ENCODE measurements around the gene DDX3X. TPM values are rescaled to one million over a fixed set of nuclear protein-coding genes. Genes with fewer than 3 reads are reported as not detected.

Gene DDX3X
- total and polyA plus RNA-seq, 2 donors (not counting 1 experiment from before 2014, with no cell fraction given), result 130 to 289 TPM

- TF ChIP-seq EZH2 (IDR thresholded peaks at IDR 0.05; ENCODE audit: borderline replicate concordance, insufficient read depth, low read depth, low read length, poor library complexity, severe bottlenecking), result no peak
- TF ChIP-seq, protein P1, sequence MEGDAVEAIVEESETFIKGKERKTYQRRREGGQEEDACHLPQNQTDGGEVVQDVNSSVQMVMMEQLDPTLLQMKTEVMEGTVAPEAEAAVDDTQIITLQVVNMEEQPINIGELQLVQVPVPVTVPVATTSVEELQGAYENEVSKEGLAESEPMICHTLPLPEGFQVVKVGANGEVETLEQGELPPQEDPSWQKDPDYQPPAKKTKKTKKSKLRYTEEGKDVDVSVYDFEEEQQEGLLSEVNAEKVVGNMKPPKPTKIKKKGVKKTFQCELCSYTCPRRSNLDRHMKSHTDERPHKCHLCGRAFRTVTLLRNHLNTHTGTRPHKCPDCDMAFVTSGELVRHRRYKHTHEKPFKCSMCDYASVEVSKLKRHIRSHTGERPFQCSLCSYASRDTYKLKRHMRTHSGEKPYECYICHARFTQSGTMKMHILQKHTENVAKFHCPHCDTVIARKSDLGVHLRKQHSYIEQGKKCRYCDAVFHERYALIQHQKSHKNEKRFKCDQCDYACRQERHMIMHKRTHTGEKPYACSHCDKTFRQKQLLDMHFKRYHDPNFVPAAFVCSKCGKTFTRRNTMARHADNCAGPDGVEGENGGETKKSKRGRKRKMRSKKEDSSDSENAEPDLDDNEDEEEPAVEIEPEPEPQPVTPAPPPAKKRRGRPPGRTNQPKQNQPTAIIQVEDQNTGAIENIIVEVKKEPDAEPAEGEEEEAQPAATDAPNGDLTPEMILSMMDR (IDR thresholded peaks at IDR 0.05), result no peak
- no peak overlapping the region for H3K9ac ChIP-seq (ENCODE audit: low read length)
- Mint-ChIP-seq H3K27me3 (no peaks in the 10 kb centered on the region), H3K27ac (no peak overlapping the region), H3K4me3 (no peak overlapping the region), H3K9me3 (ENCODE audit: insufficient read depth) (no peaks in the 10 kb centered on the region), H3K4me1 (no peaks in the 10 kb centered on the region)
- no peaks in the 10 kb centered on the region for H3K9me3 ChIP-seq (ENCODE audit: control extremely low read depth in 1 of 3, control insufficient read depth in 2 of 3, insufficient read depth in 1 of 3, low read length in 2 of 3)
- H3K4me2 ChIP-seq (replicated peaks; ENCODE audit: low read depth, low read length, poor library complexity, severe bottlenecking), result no peak overlapping the region
- peaks cover 0 to 3% (median 0%) of the 10 kb centered on the region in 4 experiments for H3K27me3 ChIP-seq (replicated peaks in 1 of 4; ENCODE audit: control extremely low read depth in 1 of 4, control insufficient read depth in 3 of 4, insufficient read depth in 4 of 4, low read length in 3 of 4)
- no peak overlapping the region for H2AFZ ChIP-seq (ENCODE audit: insufficient read depth, low read depth, low read length, poor library complexity, severe bottlenecking)
- CTCF ChIA-PET, result no interaction called here
- ATAC-seq (ENCODE audit: low read depth) (no peak), DNase-seq (no peak)
- H3K4me3 ChIP-seq (ENCODE audit: control extremely low read depth in 1 of 5, extremely low read depth in 1 of 5, insufficient read depth in 1 of 5, low read depth in 2 of 5, low read length in 4 of 5), result no peak overlapping the region
- no peaks in the 10 kb centered on the region for H3K36me3 ChIP-seq (replicated peaks in 1 of 2; ENCODE audit: control extremely low read depth in 1 of 2, control insufficient read depth in 1 of 2, extremely low read depth in 1 of 2, insufficient read depth in 2 of 2, low read length in 1 of 2)
- 95% methylated on average over 3 of the region's 9 CpGs for WGBS (ENCODE audit: insufficient coverage)
- H3K79me2 ChIP-seq (ENCODE audit: control insufficient read depth, insufficient read depth, low read length), result no peaks in the 10 kb centered on the region
- intact Hi-C loops (cut with micrococcal nuclease), result no loop called here
- POLR2A ChIA-PET, result no interaction called here
- no peak overlapping the region for H3K27ac ChIP-seq (ENCODE audit: low read length in 2 of 2)
- no peaks in the 10 kb centered on the region for H3K4me1 ChIP-seq (ENCODE audit: control insufficient read depth in 2 of 2, insufficient read depth in 2 of 2, low read length in 2 of 2)
- no peaks in the 10 kb centered on the region for H4K20me1 ChIP-seq (ENCODE audit: control insufficient read depth, insufficient read depth, low read length, poor library complexity, severe bottlenecking)
Observed at GRCh38 chrX:41304178-41304577, 29.8 kb upstream of the DDX3X start.

DNA sequence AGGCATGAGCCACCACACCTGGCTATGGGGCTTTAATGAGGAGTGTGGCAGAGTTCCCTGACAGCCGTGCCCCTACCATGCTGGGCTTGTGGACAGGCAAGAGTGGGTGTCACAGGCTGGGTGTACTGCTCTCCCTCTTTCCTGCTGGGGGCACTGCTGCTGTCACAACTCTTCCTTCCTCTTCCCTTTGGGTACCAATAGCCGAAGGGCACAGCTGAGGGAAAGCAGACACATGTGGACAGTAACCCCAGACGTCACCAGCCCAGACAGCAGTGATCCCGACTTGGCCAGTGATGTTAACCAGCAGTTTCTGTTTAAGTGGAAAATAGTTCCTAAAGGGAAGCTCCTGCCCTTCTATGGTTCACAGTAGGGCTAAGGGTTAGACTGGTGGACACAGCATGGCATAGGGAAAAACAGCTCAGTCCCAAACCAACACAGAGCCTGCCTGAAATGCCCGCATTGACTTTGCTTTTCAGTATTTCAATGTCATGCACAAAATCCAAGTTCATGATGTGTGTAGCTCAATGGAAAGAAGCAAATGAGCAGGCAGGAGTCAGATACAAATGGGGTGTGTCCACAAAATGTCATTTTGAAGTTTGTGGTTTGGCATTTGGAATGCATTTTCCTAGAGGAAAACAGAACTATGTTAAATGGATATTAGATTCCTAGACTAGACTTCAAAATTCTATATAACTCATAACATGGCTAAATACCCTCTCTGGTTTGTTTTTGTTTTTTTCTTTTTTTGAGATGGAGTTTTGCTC is 24.9 kb upstream of the DDX3X start:
- Mint-ChIP-seq H3K27me3 (no peaks in the 10 kb centered on the region), H3K4me3 (no peak overlapping the region), H3K4me1 (no peaks in the 10 kb centered on the region), H3K9me3 (ENCODE audit: insufficient read depth) (no peaks in the 10 kb centered on the region), H3K27ac (no peak overlapping the region)
- TF ChIP-seq EZH2 (IDR thresholded peaks at IDR 0.05; ENCODE audit: borderline replicate concordance, insufficient read depth, low read depth, low read length, poor library complexity, severe bottlenecking), result no peak
- TF ChIP-seq, protein P1 (IDR thresholded peaks at IDR 0.05), result no peak
- Histone ChIP-seq H3K9me3 (ENCODE audit: control extremely low read depth in 1 of 3, control insufficient read depth in 2 of 3, insufficient read depth in 1 of 3, low read length in 2 of 3) (no peaks in the 10 kb centered on the region), H3K4me1 (ENCODE audit: control insufficient read depth in 2 of 2, insufficient read depth in 2 of 2, low read length in 2 of 2) (no peaks in the 10 kb centered on the region), H3K36me3 (replicated peaks in 1 of 2; ENCODE audit: control extremely low read depth in 1 of 2, control insufficient read depth in 1 of 2, extremely low read depth in 1 of 2, insufficient read depth in 2 of 2, low read length in 1 of 2) (no peaks in the 10 kb centered on the region), H3K9ac (ENCODE audit: low read length) (no peak overlapping the region), H3K79me2 (ENCODE audit: control insufficient read depth, insufficient read depth, low read length) (no peaks in the 10 kb centered on the region), H3K27ac (ENCODE audit: low read length in 2 of 2) (no peak overlapping the region), H3K27me3 (replicated peaks in 1 of 4; ENCODE audit: control extremely low read depth in 1 of 4, control insufficient read depth in 3 of 4, insufficient read depth in 4 of 4, low read length in 3 of 4) (peaks cover 0 to 3% (median 0%) of the 10 kb centered on the region in 4 experiments), H3K4me3 (ENCODE audit: control extremely low read depth in 1 of 5, extremely low read depth in 1 of 5, insufficient read depth in 1 of 5, low read depth in 2 of 5, low read length in 4 of 5) (no peak overlapping the region), H2AFZ (ENCODE audit: insufficient read depth, low read depth, low read length, poor library complexity, severe bottlenecking) (no peak overlapping the region), H4K20me1 (ENCODE audit: control insufficient read depth, insufficient read depth, low read length, poor library complexity, severe bottlenecking) (no peaks in the 10 kb centered on the region), H3K4me2 (replicated peaks; ENCODE audit: low read depth, low read length, poor library complexity, severe bottlenecking) (no peak overlapping the region)
- intact Hi-C loops (cut with micrococcal nuclease), result no loop called here
- WGBS (ENCODE audit: insufficient coverage), result 33% methylated on average over 2 of the region's 5 CpGs
- no peak for ATAC-seq (ENCODE audit: low read depth)
- ChIA-PET POLR2A (no interaction called here), CTCF (interaction anchor here (0.6 kb wide), 1 partner anchor 343 kb away, joined by 3 read pairs; no protein-coding TSS in a partner anchor)
- DNase-seq, result no peak
